BJ (cell line): ENCODE measurements around the gene CLIC5. TPM values are rescaled to one million over a fixed set of nuclear protein-coding genes. Genes with fewer than 3 reads are reported as not detected.

Experiments
- CTCF ChIA-PET: fragments of 350-600 bp; formaldehyde crosslinking; extraction: SDS; loops from one replicate; lab custom pipeline; 2021; ENCODE audit warnings: antibody characterized with exemption, inconsistent platforms; lab: Yijun Ruan, JAX
- POLR2A ChIA-PET: fragments of 300-600 bp; sonication (Branson Sonifier 250); formaldehyde crosslinking; extraction: SDS; loops from one replicate; lab custom pipeline; 2021; ENCODE audit warnings: antibody characterized with exemption; lab: Charles Lee
- DNase-seq: peaks from one replicate; pipeline ENCODE4 v3.0.0-alpha.2; 2011; ENCODE audit warnings: low read depth
- H3K27me3 ChIP-seq: 2 replicates; pipeline ENCODE4 v1.6.0; 2011; ENCODE audit warnings: low read length; ENCODE audit not compliant: control insufficient read depth, insufficient read depth
- H3K36me3 ChIP-seq: 2 replicates; pipeline ENCODE4 v1.5.1; 2011; ENCODE audit warnings: low read length; ENCODE audit not compliant: control insufficient read depth, insufficient read depth
- H3K4me3 ChIP-seq: 2 replicates; pipeline ENCODE4 v1.5.1; 2011; ENCODE audit warnings: low read depth, mild to moderate bottlenecking, control low read depth, low read length
- polyA plus RNA-seq: library from polyadenylated mRNA; depleted of rRNA; stranded (reverse); fragments of >200 nt; gene quantifications from 2 replicates; pipeline ENCODE4 v1.2.3, GENCODE V29; 2011
- TF ChIP-seq, protein P1 (sequence below): IDR thresholded peaks from 2 replicates; pipeline ENCODE4 v1.5.1; 2011; ENCODE audit warnings: low read depth, mild to moderate bottlenecking, control low read depth, inconsistent platforms, low read length, moderate library complexity; ENCODE audit not compliant: insufficient read depth

CLIC5 gene
- polyA plus RNA-seq, 1 experiment = not detected

DNA sequence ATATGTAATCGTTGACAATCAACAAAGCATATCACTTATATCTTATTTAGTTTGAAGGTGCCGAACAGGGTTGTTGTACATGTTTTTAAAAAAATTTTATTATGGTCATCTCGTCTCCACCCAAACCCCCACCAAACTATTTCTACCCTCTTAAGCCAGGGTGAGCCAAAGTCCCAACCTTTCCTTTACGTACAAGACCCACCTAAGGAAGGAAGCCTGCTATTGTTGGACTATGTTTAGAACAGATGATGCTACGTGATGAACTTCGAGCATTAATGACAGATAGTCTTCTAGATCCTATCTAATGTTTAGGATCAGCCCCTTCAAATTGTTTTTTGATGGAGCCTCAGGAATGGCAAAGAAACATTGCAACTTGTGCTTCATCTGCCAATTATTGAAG is 44.4 kb downstream of the CLIC5 start:
- POLR2A ChIA-PET = no interaction called here
- CTCF ChIA-PET = no interaction called here
- Histone ChIP-seq H3K36me3 (no peaks in the 10 kb centered on the region), H3K4me3 (no peak overlapping the region), H3K27me3 (peaks cover 1% of the 10 kb centered on the region; the same call in 1 of the 2 replicates)
- no peak for DNase-seq
- TF ChIP-seq, protein P1, sequence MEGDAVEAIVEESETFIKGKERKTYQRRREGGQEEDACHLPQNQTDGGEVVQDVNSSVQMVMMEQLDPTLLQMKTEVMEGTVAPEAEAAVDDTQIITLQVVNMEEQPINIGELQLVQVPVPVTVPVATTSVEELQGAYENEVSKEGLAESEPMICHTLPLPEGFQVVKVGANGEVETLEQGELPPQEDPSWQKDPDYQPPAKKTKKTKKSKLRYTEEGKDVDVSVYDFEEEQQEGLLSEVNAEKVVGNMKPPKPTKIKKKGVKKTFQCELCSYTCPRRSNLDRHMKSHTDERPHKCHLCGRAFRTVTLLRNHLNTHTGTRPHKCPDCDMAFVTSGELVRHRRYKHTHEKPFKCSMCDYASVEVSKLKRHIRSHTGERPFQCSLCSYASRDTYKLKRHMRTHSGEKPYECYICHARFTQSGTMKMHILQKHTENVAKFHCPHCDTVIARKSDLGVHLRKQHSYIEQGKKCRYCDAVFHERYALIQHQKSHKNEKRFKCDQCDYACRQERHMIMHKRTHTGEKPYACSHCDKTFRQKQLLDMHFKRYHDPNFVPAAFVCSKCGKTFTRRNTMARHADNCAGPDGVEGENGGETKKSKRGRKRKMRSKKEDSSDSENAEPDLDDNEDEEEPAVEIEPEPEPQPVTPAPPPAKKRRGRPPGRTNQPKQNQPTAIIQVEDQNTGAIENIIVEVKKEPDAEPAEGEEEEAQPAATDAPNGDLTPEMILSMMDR = no peak

DNA sequence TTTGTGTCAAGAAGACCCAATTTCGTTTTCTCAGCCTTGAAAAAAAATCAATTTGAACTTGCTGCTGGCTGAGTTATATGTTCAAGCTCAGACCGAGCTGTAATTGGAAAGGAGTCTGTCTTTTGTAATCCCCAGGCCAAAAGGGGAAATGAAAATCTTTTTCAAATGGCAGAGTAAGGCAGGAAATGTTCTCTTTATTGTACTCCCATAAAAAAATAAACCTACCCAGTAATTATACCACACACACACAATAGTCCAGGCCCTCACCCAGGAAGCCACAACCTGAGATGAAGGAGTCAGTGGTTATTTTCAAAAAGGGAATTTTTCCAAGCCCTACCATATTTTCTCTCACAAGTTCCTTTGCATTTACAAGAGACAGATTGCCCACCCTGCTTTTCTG is 45.3 kb downstream of the CLIC5 start:
- CTCF ChIA-PET = interaction anchor here (0.7 kb wide), 1 partner anchor 516 kb away, joined by 4 read pairs; no protein-coding TSS in a partner anchor
- Histone ChIP-seq H3K27me3 (peaks cover 1% of the 10 kb centered on the region; the same call in 1 of the 2 replicates), H3K4me3 (no peak overlapping the region), H3K36me3 (no peaks in the 10 kb centered on the region)
- TF ChIP-seq, protein P1 = no peak
- POLR2A ChIA-PET = no interaction called here
- no peak for DNase-seq

DNA sequence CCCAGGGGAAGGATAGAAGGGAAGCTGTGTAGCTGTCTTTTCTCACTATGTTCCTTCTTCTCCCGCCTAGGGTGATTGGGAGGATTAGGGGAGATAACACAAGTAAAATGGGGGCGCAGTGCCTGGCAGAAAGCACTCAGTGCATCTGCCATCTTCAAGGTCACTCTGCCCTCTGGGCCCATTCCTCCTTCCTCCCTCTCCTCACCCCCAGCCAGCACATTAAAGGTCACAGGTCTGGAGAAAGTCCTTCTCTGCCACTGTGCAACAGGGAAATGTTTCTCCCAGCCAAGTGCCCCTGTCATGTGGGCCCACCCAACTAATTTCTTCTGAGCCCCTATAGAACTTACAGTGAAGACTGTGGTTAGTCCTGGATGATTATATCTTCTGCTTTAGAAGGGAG is 45.8 kb downstream of the CLIC5 start:
- ChIA-PET POLR2A (no interaction called here), CTCF (interaction anchor here (0.7 kb wide), 1 partner anchor 517 kb away, joined by 4 read pairs; no protein-coding TSS in a partner anchor)
- DNase-seq = no peak
- no peak overlapping the region for H3K4me3 ChIP-seq
- TF ChIP-seq, protein P1 = no peak
- no peaks in the 10 kb centered on the region for H3K36me3 ChIP-seq
- H3K27me3 ChIP-seq = peaks cover 1% of the 10 kb centered on the region; the same call in 1 of the 2 replicates

DNA sequence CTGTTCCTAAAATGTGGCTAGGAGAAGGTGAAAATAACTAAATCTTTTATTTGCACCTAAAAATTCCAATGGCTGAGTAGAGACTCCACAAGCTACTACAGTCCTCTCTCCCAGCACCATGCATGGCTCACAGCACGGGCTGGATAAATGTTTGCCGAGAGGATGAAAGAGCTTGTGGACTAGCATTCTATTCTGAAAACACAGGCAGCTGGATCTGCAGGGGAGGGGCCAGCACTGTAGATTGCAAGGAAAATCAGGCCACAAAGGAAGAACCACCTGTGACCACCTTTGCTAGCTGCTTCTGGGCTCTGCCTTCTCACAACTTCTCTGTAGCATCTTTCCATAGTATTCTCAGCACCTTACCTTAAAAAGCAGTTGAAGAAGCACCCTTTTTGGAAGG is 46.6 kb downstream of the CLIC5 start:
- Histone ChIP-seq H3K36me3 (no peaks in the 10 kb centered on the region), H3K27me3 (peaks cover 1% of the 10 kb centered on the region; the same call in 1 of the 2 replicates), H3K4me3 (no peak overlapping the region)
- ChIA-PET CTCF (interaction anchor here (1.1 kb wide), 1 partner anchor 9 kb away, joined by 3 read pairs; no protein-coding TSS in a partner anchor), POLR2A (no interaction called here)
- TF ChIP-seq, protein P1 = no peak
- no peak for DNase-seq

DNA sequence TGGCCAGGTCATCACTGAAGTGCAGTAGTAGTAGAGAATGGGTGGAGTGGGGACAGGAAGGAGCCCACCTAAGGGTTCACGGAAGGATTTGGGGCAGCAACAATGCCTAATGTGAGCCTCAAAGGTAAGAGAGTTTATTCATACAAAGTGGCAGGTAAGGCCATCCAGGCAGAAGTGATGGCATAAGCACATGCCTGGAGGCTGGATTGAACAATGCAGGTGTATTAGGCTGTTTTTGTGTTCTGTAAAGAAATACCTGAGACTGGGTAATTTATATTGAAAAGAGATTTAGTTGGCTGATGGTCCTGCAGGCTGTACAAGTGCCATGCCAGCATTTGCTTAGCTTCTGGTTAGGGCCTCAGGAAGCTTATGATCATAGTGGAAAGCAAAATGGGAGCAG is 48.3 kb downstream of the CLIC5 start:
- H3K4me3 ChIP-seq = no peak overlapping the region
- peaks cover 1% of the 10 kb centered on the region; the same call in 1 of the 2 replicates for H3K27me3 ChIP-seq
- TF ChIP-seq, protein P1 = no peak
- DNase-seq = no peak
- ChIA-PET POLR2A (no interaction called here), CTCF (interaction anchor here (1.3 to 3.2 kb wide), 2 partner anchors 10 to 23 kb away, joined by 4 to 9 read pairs; no protein-coding TSS in a partner anchor)
- no peaks in the 10 kb centered on the region; the same call in 1 of the 2 replicates for H3K36me3 ChIP-seq
